GM12801 (cell line): ENCODE measurements around the gene CHST8.

Experiments
- TF ChIP-seq, protein P1 (sequence below): IDR thresholded peaks from one replicate; pipeline ENCODE4 v1.5.1; 2011; ENCODE audit warnings: control low read depth; ENCODE audit not compliant: insufficient read length; ENCODE audit errors: extremely low read depth

CHST8 gene

DNA sequence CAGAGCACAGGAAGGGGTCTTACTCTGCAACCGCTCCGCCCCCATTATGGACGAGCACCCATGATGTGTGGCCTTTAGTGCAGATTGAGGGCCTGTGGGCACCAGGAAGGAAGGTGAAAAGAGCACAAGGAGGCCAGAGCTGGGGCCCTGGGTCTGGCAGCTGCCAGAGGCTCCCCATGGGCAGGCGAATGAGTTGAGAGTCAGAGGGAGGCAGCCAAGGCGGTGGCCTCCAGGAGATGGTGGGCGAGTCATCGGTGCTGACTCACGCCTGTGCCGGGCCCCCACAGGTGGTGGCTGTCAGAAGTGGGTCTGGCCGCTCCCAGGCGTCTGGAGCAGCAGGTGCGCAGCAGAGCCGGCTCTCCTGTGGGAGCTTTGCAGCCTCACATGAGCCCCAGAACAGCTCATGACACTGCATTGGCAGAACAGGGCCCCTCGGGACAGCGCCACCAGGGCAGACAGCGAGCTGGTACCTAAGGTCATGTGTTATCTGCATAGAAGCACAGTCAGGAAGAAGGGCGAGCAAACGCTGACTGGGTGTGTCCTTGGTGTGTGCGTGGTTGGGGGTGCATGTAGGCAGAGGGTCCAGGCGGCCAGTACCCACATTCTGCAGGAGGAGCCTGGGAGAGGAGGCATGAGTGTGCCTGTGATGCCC is 68.8 kb downstream of the CHST8 start:
- TF ChIP-seq, protein P1, sequence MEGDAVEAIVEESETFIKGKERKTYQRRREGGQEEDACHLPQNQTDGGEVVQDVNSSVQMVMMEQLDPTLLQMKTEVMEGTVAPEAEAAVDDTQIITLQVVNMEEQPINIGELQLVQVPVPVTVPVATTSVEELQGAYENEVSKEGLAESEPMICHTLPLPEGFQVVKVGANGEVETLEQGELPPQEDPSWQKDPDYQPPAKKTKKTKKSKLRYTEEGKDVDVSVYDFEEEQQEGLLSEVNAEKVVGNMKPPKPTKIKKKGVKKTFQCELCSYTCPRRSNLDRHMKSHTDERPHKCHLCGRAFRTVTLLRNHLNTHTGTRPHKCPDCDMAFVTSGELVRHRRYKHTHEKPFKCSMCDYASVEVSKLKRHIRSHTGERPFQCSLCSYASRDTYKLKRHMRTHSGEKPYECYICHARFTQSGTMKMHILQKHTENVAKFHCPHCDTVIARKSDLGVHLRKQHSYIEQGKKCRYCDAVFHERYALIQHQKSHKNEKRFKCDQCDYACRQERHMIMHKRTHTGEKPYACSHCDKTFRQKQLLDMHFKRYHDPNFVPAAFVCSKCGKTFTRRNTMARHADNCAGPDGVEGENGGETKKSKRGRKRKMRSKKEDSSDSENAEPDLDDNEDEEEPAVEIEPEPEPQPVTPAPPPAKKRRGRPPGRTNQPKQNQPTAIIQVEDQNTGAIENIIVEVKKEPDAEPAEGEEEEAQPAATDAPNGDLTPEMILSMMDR, result no peak

DNA sequence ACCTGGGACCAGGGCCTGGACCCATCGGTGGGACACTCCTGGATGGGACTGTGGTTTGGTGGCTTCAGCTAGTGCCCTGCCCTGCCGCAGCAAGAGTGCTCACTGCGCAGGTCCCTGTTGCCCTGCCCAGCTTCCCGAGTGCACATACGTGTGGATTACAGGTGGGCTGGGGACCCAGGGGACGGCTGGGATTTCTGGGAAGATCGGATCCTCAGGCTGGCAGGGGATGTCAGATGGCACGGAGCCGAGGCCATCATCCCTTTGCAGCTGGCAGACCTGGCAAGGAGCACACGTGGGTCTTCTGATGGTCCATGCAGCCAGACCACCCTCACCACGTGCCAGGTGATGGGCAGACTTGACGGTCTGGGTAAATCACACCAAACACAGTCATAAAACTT is 69.3 kb downstream of the CHST8 start:
- TF ChIP-seq, protein P1, result no peak

DNA sequence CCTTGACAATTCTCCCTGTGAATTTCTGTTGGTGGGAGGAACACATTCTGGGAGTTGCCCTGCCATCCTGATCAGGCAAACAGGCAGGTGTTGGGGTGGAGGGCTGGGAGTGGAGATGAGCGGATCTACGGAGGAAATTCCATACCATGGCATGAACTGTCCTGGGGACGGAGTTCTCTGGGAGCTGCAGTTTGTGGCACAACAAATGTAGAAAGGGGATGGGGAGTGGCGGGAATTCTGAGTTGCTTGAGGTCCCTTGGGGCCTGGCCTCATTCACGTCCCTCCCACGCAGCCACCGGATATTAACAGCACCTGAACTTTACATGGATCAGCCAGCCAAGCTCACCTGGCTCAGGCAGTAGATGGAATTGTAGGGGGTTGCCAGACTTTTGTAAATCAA is 70.0 kb downstream of the CHST8 start:
- TF ChIP-seq, protein P1, result no peak

DNA sequence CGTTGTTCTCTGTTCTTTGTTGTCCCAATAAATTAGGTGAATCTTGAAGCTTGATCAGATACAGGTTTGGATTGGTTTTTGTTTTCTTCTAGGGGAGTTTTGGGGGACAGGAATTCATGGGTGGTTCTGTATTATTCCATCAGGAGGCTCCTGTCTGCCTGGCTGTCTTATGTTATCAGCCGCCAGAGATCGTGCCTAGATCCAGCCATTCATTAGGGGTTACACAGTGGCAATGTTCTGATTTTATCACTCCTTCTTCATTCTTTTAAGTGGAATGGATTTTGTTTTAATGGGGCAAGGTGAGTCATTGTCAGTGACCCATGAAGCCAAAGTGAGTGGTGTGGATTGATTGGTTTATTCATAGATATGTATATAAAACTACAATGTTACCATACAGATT is 71.9 kb downstream of the CHST8 start:
- TF ChIP-seq, protein P1, result no peak

DNA sequence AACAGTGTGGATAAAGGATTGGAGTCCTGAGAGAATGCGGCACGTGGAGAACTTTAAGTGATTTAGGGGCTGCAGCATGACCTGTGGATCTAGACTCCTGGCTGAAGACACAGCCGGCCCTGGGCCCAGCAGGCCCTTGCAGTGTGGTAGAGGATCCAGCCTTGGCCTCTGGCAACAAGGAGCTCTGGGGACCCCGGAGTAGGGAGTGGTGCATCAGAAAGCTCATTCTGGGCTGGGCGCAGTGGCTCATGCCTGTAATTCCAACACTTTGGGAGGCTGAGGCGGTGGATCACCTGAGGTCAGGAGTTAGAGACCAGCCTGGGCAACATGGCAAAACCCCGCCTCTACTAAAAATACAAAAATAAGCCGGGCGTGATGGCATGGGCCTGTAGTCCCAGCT is 76.0 kb downstream of the CHST8 start:
- TF ChIP-seq, protein P1, result no peak

DNA sequence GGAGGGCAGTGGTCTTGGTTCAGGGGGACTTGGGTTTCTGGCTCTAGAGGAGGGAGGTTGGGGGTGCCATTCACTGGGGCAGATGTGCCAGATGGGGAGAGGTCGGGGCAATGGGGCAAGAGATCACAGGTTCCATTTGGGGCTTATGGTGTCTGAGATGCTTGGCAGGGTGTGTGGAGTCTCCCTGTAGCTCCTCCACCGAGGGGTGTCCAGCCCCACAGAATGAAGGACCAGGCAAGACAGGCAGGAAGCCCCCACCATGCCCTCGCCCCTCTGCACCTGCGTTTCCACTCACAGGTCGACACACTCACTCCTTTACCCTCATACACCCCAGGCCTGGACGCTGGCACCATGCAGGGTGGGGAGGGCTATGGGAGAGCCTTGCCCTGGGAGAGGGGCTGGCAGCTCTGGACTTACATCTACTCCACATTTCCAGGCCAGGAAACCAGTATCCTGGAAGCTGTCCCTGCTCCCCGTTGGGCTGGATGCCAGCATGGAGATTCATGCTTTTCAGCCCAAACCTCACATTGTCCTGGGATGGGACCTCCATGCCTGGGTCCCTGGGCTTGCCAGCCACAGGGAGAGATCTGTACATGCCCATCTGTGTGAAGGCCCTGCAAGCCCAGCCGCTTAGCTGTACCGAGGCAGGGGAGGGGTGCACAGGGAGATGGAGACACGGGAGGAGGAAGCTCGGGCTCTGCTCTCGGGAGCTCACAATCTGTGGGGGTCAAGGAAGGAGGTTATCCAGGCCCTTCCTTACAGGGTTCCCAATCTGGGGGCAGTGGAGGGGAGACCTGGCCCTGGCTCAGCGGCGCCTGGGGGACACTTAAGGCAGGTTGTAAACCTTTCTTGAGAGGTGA is 77.1 kb downstream of the CHST8 start:
- TF ChIP-seq, protein P1, result no peak

DNA sequence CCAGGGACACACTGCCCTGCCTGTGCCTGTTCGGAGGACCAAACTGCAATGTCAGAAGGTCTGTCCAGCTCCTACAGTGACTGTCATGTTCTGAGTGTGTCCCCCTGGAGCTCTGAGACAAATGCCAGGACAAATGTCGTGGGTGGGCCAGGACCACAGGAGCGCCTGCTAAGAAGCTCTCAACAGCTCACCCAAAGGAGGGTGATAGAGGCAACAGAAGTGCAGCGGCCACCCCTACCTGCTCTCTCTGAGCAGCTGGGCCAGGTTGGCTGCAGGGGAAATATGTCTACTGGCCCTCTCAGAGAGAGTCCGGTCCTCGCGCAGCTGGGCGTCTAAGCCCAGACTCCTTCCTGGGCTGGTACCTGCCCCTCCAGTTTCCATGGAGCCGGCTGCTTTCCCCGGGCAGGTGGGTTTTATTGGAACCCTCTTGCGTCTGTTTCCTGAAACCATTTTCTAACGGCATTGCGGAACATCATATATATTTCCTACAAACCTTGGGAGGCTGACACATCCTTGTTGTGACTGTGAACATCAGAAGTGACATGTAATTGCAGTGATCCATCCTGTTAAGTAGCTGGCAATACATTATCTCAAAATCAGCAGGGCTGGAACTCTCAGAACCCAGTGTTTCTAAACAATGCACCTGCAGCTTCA is 78.1 kb downstream of the CHST8 start:
- TF ChIP-seq, protein P1, result no peak
